Gastrocnemius medialis (tissue), 4 donors: ENCODE measurements around the gene AFAP1. TPM values are rescaled to one million over a fixed set of nuclear protein-coding genes. Genes with fewer than 3 reads are reported as not detected.

ENCODE experiments used
- ATAC-seq, 2 donors: fragments of 150-250 bp; one replicate each; pipeline ENCODE4 v1.9.1; 2016
- DNase-seq, 2 donors: peaks; one replicate each; pipeline ENCODE4 v3.0.0-alpha.2; 2019
- H3K27ac ChIP-seq, 4 donors: fragments of 200-600 bp; sonication (generic); 1 replicate in 1 of 4; 2 replicates in 3 of 4; pipeline ENCODE4 v1.5.1; 2016 to 2018; ENCODE audit warnings: mild to moderate bottlenecking in 2 of 4, moderate library complexity in 1 of 4
- H3K27me3 ChIP-seq, 3 donors: fragments of 200-600 bp; sonication (generic) in 2 of 3; 1 replicate in 1 of 3; 2 replicates in 2 of 3; pipeline versions ENCODE4 v1.5.1 to v1.6.0; 2016 to 2019; ENCODE audit warnings: mild to moderate bottlenecking in 1 of 3, moderate library complexity in 1 of 3
- H3K36me3 ChIP-seq, 2 donors: fragments of 200-600 bp; sonication (generic) in 1 of 2; one replicate each; pipeline ENCODE4 v1.5.1; 2017 to 2018
- H3K4me1 ChIP-seq, 2 donors: fragments of 200-600 bp; sonication (generic) in 1 of 2; one replicate each; pipeline ENCODE4 v1.5.1; 2016 to 2017; ENCODE audit warnings: mild to moderate bottlenecking in 2 of 2
- H3K4me3 ChIP-seq, 4 donors: fragments of 200-600 bp; sonication (generic) in 3 of 4; 1 replicate in 1 of 4; 2 replicates in 3 of 4; pipeline ENCODE4 v1.5.1; 2016 to 2019; ENCODE audit warnings: mild to moderate bottlenecking in 2 of 4
- H3K9me3 ChIP-seq, 3 donors: fragments of 200-600 bp; sonication (generic) in 2 of 3; 1 replicate in 1 of 3; 2 replicates in 2 of 3; pipeline ENCODE4 v1.5.1; 2016 to 2019
- CTCF ChIP-seq, 5 experiments: fragments of 450-650 bp in 3 of 5; fragments of 200-600 bp in 2 of 5; sonication (generic) in 2 of 5; IDR thresholded peaks in 4 of 5; conservative IDR thresholded peaks in 1 of 5; 1 replicate in 4 of 5; 2 replicates in 1 of 5; pipeline ENCODE4 v1.5.1; 2016 to 2019; ENCODE audit warnings: antibody characterized with exemption in 5 of 5, mild to moderate bottlenecking in 3 of 5, moderate library complexity in 3 of 5
- POLR2A ChIP-seq, 2 donors: fragments of 450-650 bp; IDR thresholded peaks; one replicate each; pipeline ENCODE4 v1.6.1; 2017; ENCODE audit warnings: antibody characterized with exemption in 2 of 2, mild to moderate bottlenecking in 2 of 2, moderate library complexity in 2 of 2
- in situ Hi-C, 4 donors: fragments of 200-750 bp; cut with MboI; loops; one replicate each; pipeline versions ENCODE4 v1.15.0 to v1.8.0; 2017; ENCODE audit warnings: low sequenced_read_pairs in 4 of 4
- intact Hi-C: fragments of 100-400 bp; cut with DNase I; formaldehyde crosslinking; loops from one replicate; pipeline ENCODE4 v1.15.1; 2023; ENCODE audit warnings: low total_unique reads
- total RNA-seq, 4 donors: library from RNA; depleted of rRNA; stranded (reverse); fragments of >200 nt; gene quantifications; one replicate each; pipeline versions ENCODE4 v1.1.0 to v1.2.3, GENCODE V29; 2016

The AFAP1 gene
- total RNA-seq, 4 donors from 2014 or later, result 1.5 to 8.6 (median 3.5) TPM

- Histone ChIP-seq H3K36me3 (no peaks in the 10 kb centered on the region), H3K27me3 (no peaks in the 10 kb centered on the region), H3K4me1 (peaks cover 5% of the 10 kb centered on the region in 2 donors), H3K9me3 (no peaks in the 10 kb centered on the region), H3K4me3 (no peak overlapping the region), H3K27ac (no peak overlapping the region)
- intact Hi-C loops (no loop called here), in situ Hi-C loops (no loop called here)
- no peak for TF ChIP-seq CTCF (IDR thresholded peaks at IDR 0.05 in 4 of 5, conservative IDR thresholded peaks at IDR 0.05 in 1 of 5)
- no peak for DNase-seq
- no peak for ATAC-seq
Observed at GRCh38 chr4:7777871-7778509, 161.7 kb downstream of the AFAP1 start.

GRCh38 chr4:7777017-7777710 lies 162.5 kb downstream of the AFAP1 start:
- intact Hi-C loops (no loop called here), in situ Hi-C loops (no loop called here)
- Histone ChIP-seq H3K27me3 (no peaks in the 10 kb centered on the region), H3K4me3 (no peak overlapping the region), H3K4me1 (peaks cover 0 to 5% of the 10 kb centered on the region in 2 donors), H3K9me3 (no peaks in the 10 kb centered on the region), H3K27ac (no peak overlapping the region), H3K36me3 (no peaks in the 10 kb centered on the region)
- DNase-seq (no peak), ATAC-seq (no peak)
- no peak for TF ChIP-seq CTCF (IDR thresholded peaks at IDR 0.05 in 4 of 5, conservative IDR thresholded peaks at IDR 0.05 in 1 of 5)
- no peak for TF ChIP-seq POLR2A (IDR thresholded peaks at IDR 0.05)

- Histone ChIP-seq H3K4me3 (no peak overlapping the region), H3K27me3 (no peaks in the 10 kb centered on the region), H3K36me3 (no peaks in the 10 kb centered on the region), H3K9me3 (no peaks in the 10 kb centered on the region), H3K27ac (no peak overlapping the region), H3K4me1 (peaks cover 0 to 5% of the 10 kb centered on the region in 2 donors)
- intact Hi-C loops, result no loop called here
- in situ Hi-C loops, result no loop called here
- no peak for ATAC-seq
- DNase-seq, result no peak
- TF ChIP-seq POLR2A (IDR thresholded peaks at IDR 0.05) (no peak), CTCF (IDR thresholded peaks at IDR 0.05 in 4 of 5, conservative IDR thresholded peaks at IDR 0.05 in 1 of 5) (no peak)
Observed at GRCh38 chr4:7775396-7775795, 164.3 kb downstream of the AFAP1 start.

GRCh38 chr4:7774301-7775294 lies 165.1 kb downstream of the AFAP1 start:
- no peaks in the 10 kb centered on the region for H3K27me3 ChIP-seq
- no peaks in the 10 kb centered on the region for H3K36me3 ChIP-seq
- no peak overlapping the region for H3K4me3 ChIP-seq
- H3K27ac ChIP-seq, result no peak overlapping the region
- H3K9me3 ChIP-seq, result no peaks in the 10 kb centered on the region
- peaks cover 0 to 1% of the 10 kb centered on the region in 2 donors for H3K4me1 ChIP-seq
- no peak for ATAC-seq
- DNase-seq, result no peak
- intact Hi-C loops (no loop called here), in situ Hi-C loops (no loop called here)
- TF ChIP-seq POLR2A (IDR thresholded peaks at IDR 0.05) (no peak), CTCF (IDR thresholded peaks at IDR 0.05 in 4 of 5, conservative IDR thresholded peaks at IDR 0.05 in 1 of 5) (no peak)
